ENCODE data around the gene SH3PXD2A.

- TF ChIP-seq ZNF311 (tag by site-specific recombination; IDR thresholded peaks at IDR 0.05; ENCODE audit: borderline replicate concordance) (no peak), ZNF146 (tag by site-specific recombination; IDR thresholded peaks at IDR 0.05) (no peak), CTCF (tag by site-specific recombination; IDR thresholded peaks at IDR 0.05) (no peak), ZNF501 (tag by site-specific recombination; IDR thresholded peaks at IDR 0.05) (no peak), ZNF777 (tag by site-specific recombination; IDR thresholded peaks at IDR 0.05; ENCODE audit: borderline replicate concordance) (no peak), ZNF600 (tag by site-specific recombination; IDR thresholded peaks at IDR 0.05) (no peak), YY1 (tag by site-specific recombination; IDR thresholded peaks at IDR 0.05) (no peak), ZBTB8A (tag by site-specific recombination; IDR thresholded peaks at IDR 0.05) (no peak), ZNF660 (tag by site-specific recombination; IDR thresholded peaks at IDR 0.05) (no peak), REST (tag by site-specific recombination; IDR thresholded peaks at IDR 0.05) (no peak), ZNF596 (tag by site-specific recombination; IDR thresholded peaks at IDR 0.05) (no peak), ZNF239 (tag by site-specific recombination; IDR thresholded peaks at IDR 0.05) (no peak), AEBP2 (tag by site-specific recombination; IDR thresholded peaks at IDR 0.05; ENCODE audit: borderline replicate concordance) (no peak)
Observed at GRCh38 chr10:103765981-103766380, 89.4 kb downstream of the SH3PXD2A start.
